ENCODE data around the gene KLK8.

The KLK8 gene

GRCh38 chr19:50952910-50953309 lies 48.5 kb downstream of the KLK8 start, which contains the start of gene KLK5:
KLK5 (minus strand) TSS chr19:50953038; CDS start chr19:50952657, 381 bp downstream.
- no CpG with 5 or more reads among the region's 7 CpGs for WGBS (ENCODE audit: extremely low coverage, insufficient coverage, insufficient read length)
- Histone ChIP-seq H4K8ac (ENCODE audit: low read depth, low read length) (no peak within 1 kb of the TSS), H3K23ac (ENCODE audit: low read length) (no peak within 1 kb of the TSS)

DNA sequence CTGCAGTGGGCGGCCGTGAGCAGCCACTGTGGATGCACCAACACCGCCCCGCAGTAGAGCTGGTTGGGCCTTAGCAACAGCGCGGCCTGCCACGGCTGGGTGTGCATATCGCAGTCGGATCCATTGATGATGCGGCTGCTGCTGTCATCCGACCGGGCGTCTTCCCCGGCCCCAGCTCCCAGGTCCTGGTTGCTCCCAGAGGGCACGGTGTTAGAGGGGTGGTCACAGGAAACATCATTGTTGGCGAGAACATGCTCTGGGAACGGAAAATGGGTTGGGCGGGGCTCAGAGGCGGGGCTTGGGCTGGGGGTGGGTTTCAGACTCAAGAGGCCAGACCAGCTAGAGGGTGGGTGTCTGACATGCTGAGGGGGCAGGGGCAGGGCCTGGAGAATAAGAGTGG lies 51.5 kb downstream of the KLK8 start:
- Histone ChIP-seq H3K79me1 (ENCODE audit: low read length) (no peaks in the 10 kb centered on the region), H3K9ac (ENCODE audit: low read length) (no peak overlapping the region)
- WGBS (ENCODE audit: extremely low coverage, insufficient coverage, insufficient read length) = no CpG with 5 or more reads among the region's 19 CpGs

More at GRCh38 chr19:50952910-50953309, 48.5 kb downstream of the KLK8 start, which contains the start of gene KLK5:
- H3K36me3 ChIP-seq (ENCODE audit: control insufficient read depth in 1 of 2, insufficient read depth in 2 of 2, low read length in 2 of 2) = no peaks in the 10 kb centered on the region
- no peak for DNase-seq
- no peak within 1 kb of the TSS for H2BK120ac ChIP-seq (ENCODE audit: insufficient read depth, low read length, poor library complexity)
- no peak within 1 kb of the TSS for H2AFZ ChIP-seq (ENCODE audit: insufficient read depth, low read length, poor library complexity)
- H2AK5ac ChIP-seq (ENCODE audit: low read length) = no peak within 1 kb of the TSS
- no peak within 1 kb of the TSS for H3K27ac ChIP-seq (ENCODE audit: low read depth, low read length)
- H4K12ac ChIP-seq (ENCODE audit: low read depth, low read length) = no peak within 1 kb of the TSS
- no peak within 1 kb of the TSS for H3K14ac ChIP-seq (ENCODE audit: low read length)
- no peaks in the 10 kb centered on the region for H3K27me3 ChIP-seq (ENCODE audit: insufficient read depth, low read length)
- no peak within 1 kb of the TSS for H3K18ac ChIP-seq (ENCODE audit: low read length)
- H3K79me2 ChIP-seq (ENCODE audit: control insufficient read depth, insufficient read depth, low read length, poor library complexity) = no peaks in the 10 kb centered on the region
- H2BK5ac ChIP-seq (ENCODE audit: low read depth, low read length, poor library complexity) = no peak within 1 kb of the TSS
- no peak within 1 kb of the TSS for H2BK12ac ChIP-seq (ENCODE audit: low read length)
- no peaks in the 10 kb centered on the region for H3K79me1 ChIP-seq (ENCODE audit: low read length)
- H3K9ac ChIP-seq (ENCODE audit: low read length) = no peak within 1 kb of the TSS
- H3K4ac ChIP-seq (ENCODE audit: low read depth, low read length) = no peak within 1 kb of the TSS
- H3K4me2 ChIP-seq (ENCODE audit: low read length) = no peak within 1 kb of the TSS
- no peak within 1 kb of the TSS for H4K91ac ChIP-seq (ENCODE audit: low read depth, low read length)
- no peaks in the 10 kb centered on the region for H3K4me1 ChIP-seq (ENCODE audit: control insufficient read depth in 1 of 2, insufficient read depth in 2 of 2, low read length in 2 of 2)
- H3K4me3 ChIP-seq (ENCODE audit: low read depth, low read length) = no peak within 1 kb of the TSS
- H3K9me3 ChIP-seq (ENCODE audit: insufficient read depth, low read depth, low read length) = peaks cover 6% of the 10 kb centered on the region

DNA sequence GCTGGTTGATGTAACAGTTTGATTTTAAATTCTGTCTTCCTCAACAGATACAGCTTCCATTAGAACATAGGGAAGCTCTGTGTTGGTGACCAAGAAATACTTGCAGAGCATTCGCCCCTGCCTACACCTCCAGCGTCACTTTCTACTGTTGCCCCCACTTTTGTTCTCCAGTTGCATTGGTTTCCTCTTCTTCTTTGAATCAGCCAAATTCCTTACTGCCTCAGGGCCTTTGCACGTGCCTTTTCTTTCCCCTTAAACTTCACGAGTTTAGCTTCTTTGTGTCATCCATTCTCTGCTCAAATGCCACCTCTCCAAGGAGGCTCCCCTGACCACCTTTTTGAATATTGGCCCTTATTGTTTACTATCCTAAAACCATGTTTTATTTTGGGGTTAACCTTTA lies 54.3 kb downstream of the KLK8 start:
- no peak overlapping the region for H4K12ac ChIP-seq (ENCODE audit: low read depth, low read length)
- H2BK120ac ChIP-seq (ENCODE audit: insufficient read depth, low read length, poor library complexity) = no peak overlapping the region
- no peak for DNase-seq
- no peak overlapping the region for H2BK12ac ChIP-seq (ENCODE audit: low read length)
- no peak overlapping the region for H3K4me2 ChIP-seq (ENCODE audit: low read length)
- H3K4me3 ChIP-seq (ENCODE audit: low read depth, low read length) = no peak overlapping the region
- H4K91ac ChIP-seq (ENCODE audit: low read depth, low read length) = no peak overlapping the region
- H3K4me1 ChIP-seq (ENCODE audit: control insufficient read depth in 1 of 2, insufficient read depth in 2 of 2, low read length in 2 of 2) = peaks cover 0 to 3% of the 10 kb centered on the region in 2 experiments
- H3K9me3 ChIP-seq (ENCODE audit: insufficient read depth, low read depth, low read length) = peaks cover 5% of the 10 kb centered on the region
- peak overlapping the region; percentile 47 for H3K9ac ChIP-seq (ENCODE audit: low read length)
- no peaks in the 10 kb centered on the region for H3K27me3 ChIP-seq (ENCODE audit: insufficient read depth, low read length)
- H3K79me2 ChIP-seq (ENCODE audit: control insufficient read depth, insufficient read depth, low read length, poor library complexity) = no peaks in the 10 kb centered on the region
- H3K79me1 ChIP-seq (ENCODE audit: low read length) = no peaks in the 10 kb centered on the region
- no peaks in the 10 kb centered on the region for H3K36me3 ChIP-seq (ENCODE audit: control insufficient read depth in 1 of 2, insufficient read depth in 2 of 2, low read length in 2 of 2)
- no CpG with 5 or more reads among the region's 4 CpGs for WGBS (ENCODE audit: extremely low coverage, insufficient coverage, insufficient read length)
- no peak overlapping the region for H2AK5ac ChIP-seq (ENCODE audit: low read length)
- H2AFZ ChIP-seq (ENCODE audit: insufficient read depth, low read length, poor library complexity) = no peak overlapping the region
- H4K8ac ChIP-seq (ENCODE audit: low read depth, low read length) = no peak overlapping the region
- no peak overlapping the region for H3K14ac ChIP-seq (ENCODE audit: low read length)
- no peak overlapping the region for H3K4ac ChIP-seq (ENCODE audit: low read depth, low read length)
- H3K23ac ChIP-seq (ENCODE audit: low read length) = no peak overlapping the region
- H3K27ac ChIP-seq (ENCODE audit: low read depth, low read length) = no peak overlapping the region
- H2BK5ac ChIP-seq (ENCODE audit: low read depth, low read length, poor library complexity) = no peak overlapping the region
- H3K18ac ChIP-seq (ENCODE audit: low read length) = no peak overlapping the region

More for the DNA sequence above, 51.5 kb downstream of the KLK8 start:
- Histone ChIP-seq H3K27ac (ENCODE audit: low read depth, low read length) (no peak overlapping the region), H3K4me2 (ENCODE audit: low read length) (no peak overlapping the region), H2AFZ (ENCODE audit: insufficient read depth, low read length, poor library complexity) (no peak overlapping the region), H4K12ac (ENCODE audit: low read depth, low read length) (no peak overlapping the region), H3K4ac (ENCODE audit: low read depth, low read length) (no peak overlapping the region), H3K18ac (ENCODE audit: low read length) (no peak overlapping the region), H3K4me1 (ENCODE audit: control insufficient read depth in 1 of 2, insufficient read depth in 2 of 2, low read length in 2 of 2) (no peaks in the 10 kb centered on the region), H3K4me3 (ENCODE audit: low read depth, low read length) (no peak overlapping the region), H3K23ac (ENCODE audit: low read length) (no peak overlapping the region), H3K14ac (ENCODE audit: low read length) (no peak overlapping the region), H2AK5ac (ENCODE audit: low read length) (no peak overlapping the region), H3K79me2 (ENCODE audit: control insufficient read depth, insufficient read depth, low read length, poor library complexity) (no peaks in the 10 kb centered on the region), H3K36me3 (ENCODE audit: control insufficient read depth in 1 of 2, insufficient read depth in 2 of 2, low read length in 2 of 2) (no peaks in the 10 kb centered on the region), H2BK120ac (ENCODE audit: insufficient read depth, low read length, poor library complexity) (no peak overlapping the region), H3K9me3 (ENCODE audit: insufficient read depth, low read depth, low read length) (peaks cover 6% of the 10 kb centered on the region), H4K8ac (ENCODE audit: low read depth, low read length) (no peak overlapping the region), H3K27me3 (ENCODE audit: insufficient read depth, low read length) (no peaks in the 10 kb centered on the region), H2BK12ac (ENCODE audit: low read length) (no peak overlapping the region), H4K91ac (ENCODE audit: low read depth, low read length) (no peak overlapping the region), H2BK5ac (ENCODE audit: low read depth, low read length, poor library complexity) (no peak overlapping the region)
- DNase-seq = no peak
